Uterus (tissue), 4 donors: ENCODE results near the gene SLC39A6. TPM values are rescaled to one million over a fixed set of nuclear protein-coding genes. Genes with fewer than 3 reads are reported as not detected.
"Not testable (repeated sequence)": the region's sequence is repeated elsewhere in the genome, so short reads cannot be mapped to it uniquely, and the experiment has no call there.

Experiments used
- DNase-seq, 2 donors: peaks; one replicate each; pipeline ENCODE4 v3.0.0-alpha.2; 2019 to 2020
- H3K27ac ChIP-seq, 2 donors: fragments of 200-600 bp; sonication (generic); 1 replicate in 1 of 2; 2 replicates in 1 of 2; pipeline ENCODE4 v1.5.1; 2016 to 2018
- H3K27me3 ChIP-seq, 2 donors: fragments of 200-600 bp; sonication (generic); one replicate each; pipeline ENCODE4 v1.5.1; 2018 to 2019; ENCODE audit warnings: control low read depth in 1 of 2
- H3K36me3 ChIP-seq, 2 donors: fragments of 200-600 bp; sonication (generic); one replicate each; pipeline ENCODE4 v1.5.1; 2019; ENCODE audit warnings: control low read depth in 1 of 2
- H3K4me1 ChIP-seq, 2 donors: fragments of 200-600 bp; sonication (generic); one replicate each; pipeline ENCODE4 v1.5.1; 2018 to 2019; ENCODE audit warnings: control low read depth in 1 of 2
- H3K4me3 ChIP-seq, 2 donors: fragments of 200-600 bp; sonication (generic); 1 replicate in 1 of 2; 2 replicates in 1 of 2; pipeline ENCODE4 v1.5.1; 2018 to 2019; ENCODE audit warnings: mild to moderate bottlenecking in 1 of 2
- H3K9me3 ChIP-seq, 2 donors: fragments of 200-600 bp; sonication (generic); one replicate each; pipeline ENCODE4 v1.5.1; 2019; ENCODE audit warnings: control low read depth in 1 of 2
- CTCF ChIP-seq, 4 experiments: fragments of 200-600 bp in 2 of 4; fragments of 450-650 bp in 2 of 4; sonication (generic) in 2 of 4; IDR thresholded peaks; one replicate each; pipeline ENCODE4 v1.5.1; 2016 to 2019; ENCODE audit warnings: antibody characterized with exemption in 4 of 4, mild to moderate bottlenecking in 2 of 4, moderate library complexity in 1 of 4
- POLR2A ChIP-seq, 2 donors: fragments of 450-650 bp; IDR thresholded peaks; one replicate each; pipeline ENCODE4 v1.6.1; 2016; ENCODE audit warnings: antibody characterized with exemption in 2 of 2, mild to moderate bottlenecking in 1 of 2, moderate library complexity in 1 of 2
- intact Hi-C: fragments of 100-400 bp; cut with DNase I; formaldehyde crosslinking; loops from one replicate; pipeline ENCODE4 v1.15.1; 2023; ENCODE audit warnings: low total_unique reads
- total RNA-seq, 4 donors: library from RNA; depleted of rRNA in 3 of 4; stranded (reverse); fragments of >200 nt in 3 of 4; gene quantifications; one replicate each; pipeline versions ENCODE4 v1.1.0 to v1.2.4, GENCODE V29; 2014 to 2023
- donor health status: DM: yes; HTN: yes; CAD: no.

The SLC39A6 gene
- total RNA-seq, 4 donors from 2014 or later, result 7.7 to 90.6 (median 31.1) TPM

GRCh38 chr18:36099311-36099710 is 29.8 kb downstream of the SLC39A6 start:
- Histone ChIP-seq H3K27me3 (no peaks in the 10 kb centered on the region), H3K36me3 (no peaks in the 10 kb centered on the region), H3K4me3 (no peak overlapping the region), H3K9me3 (no peaks in the 10 kb centered on the region), H3K27ac (no peak overlapping the region), H3K4me1 (no peaks in the 10 kb centered on the region)
- no peak for TF ChIP-seq POLR2A (IDR thresholded peaks at IDR 0.05)
- TF ChIP-seq CTCF (IDR thresholded peaks at IDR 0.05), result no peak
- intact Hi-C loops, result no loop called here
- no peak for DNase-seq

DNA sequence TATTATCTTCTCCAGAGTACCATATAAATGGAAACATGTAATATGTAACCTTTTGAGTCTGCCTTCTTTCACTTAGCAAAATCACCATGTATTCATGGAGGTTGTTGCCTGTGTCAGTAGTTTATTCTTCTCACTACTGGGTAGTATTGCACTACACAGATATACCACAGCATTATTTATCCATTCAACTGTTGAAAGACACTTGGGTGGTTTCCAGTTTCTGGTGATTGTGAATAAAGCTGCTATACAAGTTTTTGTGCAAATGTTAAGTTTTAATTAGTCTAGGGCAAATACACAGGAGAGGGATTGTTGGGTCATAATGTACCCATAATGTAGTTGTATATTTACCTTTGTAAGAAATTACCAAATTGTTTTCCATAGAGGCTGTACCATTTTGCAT is 32.2 kb downstream of the SLC39A6 start:
- Histone ChIP-seq H3K36me3 (no peaks in the 10 kb centered on the region), H3K9me3 (no peaks in the 10 kb centered on the region), H3K4me3 (no peak overlapping the region), H3K27me3 (no peaks in the 10 kb centered on the region), H3K27ac (no peak overlapping the region), H3K4me1 (no peaks in the 10 kb centered on the region)
- intact Hi-C loops, result no loop called here
- TF ChIP-seq CTCF (IDR thresholded peaks at IDR 0.05), result no peak
- no peak for TF ChIP-seq POLR2A (IDR thresholded peaks at IDR 0.05)
- DNase-seq, result no peak

GRCh38 chr18:36095936-36096519 is 33.1 kb downstream of the SLC39A6 start:
- H3K27me3 ChIP-seq, result no peaks in the 10 kb centered on the region
- TF ChIP-seq POLR2A (IDR thresholded peaks at IDR 0.05) (no peak), CTCF (IDR thresholded peaks at IDR 0.05) (peak; percentile 45 to 67 (median 54))

DNA sequence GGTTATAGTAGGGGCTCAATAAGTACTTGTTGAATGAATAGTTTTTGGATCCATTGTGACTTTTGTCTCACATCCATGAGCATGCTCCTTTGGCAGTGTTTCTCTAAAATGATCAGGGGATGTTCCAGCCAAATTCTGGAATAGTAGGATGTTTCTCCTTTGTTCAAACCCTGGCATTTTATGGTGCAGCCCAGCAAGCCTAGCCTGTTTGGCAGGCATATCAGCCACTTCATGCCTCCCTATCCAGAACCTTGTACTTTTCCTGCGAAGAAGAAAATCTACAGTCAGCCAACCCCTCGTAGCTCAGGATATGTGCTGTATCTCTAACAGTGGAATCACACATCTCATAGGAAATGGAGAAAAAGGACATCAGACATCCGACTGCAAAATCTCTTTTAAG is 34.7 kb downstream of the SLC39A6 start:
- H3K27me3 ChIP-seq, result no peaks in the 10 kb centered on the region
- no peak overlapping the region for H3K4me3 ChIP-seq
- H3K9me3 ChIP-seq, result no peaks in the 10 kb centered on the region
- no peak overlapping the region for H3K27ac ChIP-seq
- DNase-seq, result no peak
- no peaks in the 10 kb centered on the region for H3K36me3 ChIP-seq
- no peak for TF ChIP-seq POLR2A (IDR thresholded peaks at IDR 0.05)
- TF ChIP-seq CTCF (IDR thresholded peaks at IDR 0.05), result no peak
- intact Hi-C loops, result no loop called here
- H3K4me1 ChIP-seq, result no peaks in the 10 kb centered on the region

More at GRCh38 chr18:36095936-36096519, 33.1 kb downstream of the SLC39A6 start:
- intact Hi-C loops, result no loop called here
- H3K4me1 ChIP-seq, result no peaks in the 10 kb centered on the region
- H3K27ac ChIP-seq, result no peak overlapping the region
- no peaks in the 10 kb centered on the region for H3K36me3 ChIP-seq
- no peaks in the 10 kb centered on the region for H3K9me3 ChIP-seq
- DNase-seq, result no peak
- H3K4me3 ChIP-seq, result no peak overlapping the region

GRCh38 chr18:36092116-36092515 is 37.0 kb downstream of the SLC39A6 start:
- intact Hi-C loops, H3K27me3 ChIP-seq, H3K9me3 ChIP-seq, H3K27ac ChIP-seq, DNase-seq, H3K36me3 ChIP-seq, H3K4me1 ChIP-seq, H3K4me3 ChIP-seq: not testable (repeated sequence)

- Histone ChIP-seq H3K27ac (no peak overlapping the region), H3K4me1 (no peaks in the 10 kb centered on the region), H3K27me3 (no peaks in the 10 kb centered on the region), H3K36me3 (no peaks in the 10 kb centered on the region), H3K9me3 (no peaks in the 10 kb centered on the region), H3K4me3 (no peak overlapping the region)
- intact Hi-C loops, result loop anchor here (10.0 kb wide), 1 partner anchor 196 kb away; no protein-coding TSS in a partner anchor
- TF ChIP-seq CTCF (IDR thresholded peaks at IDR 0.05), result no peak
- TF ChIP-seq POLR2A (IDR thresholded peaks at IDR 0.05), result no peak
- no peak for DNase-seq
Measured at GRCh38 chr18:36089001-36089400, 40.1 kb downstream of the SLC39A6 start.
